ENCODE results near the gene GMDS. TPM values are rescaled to one million over a fixed set of nuclear protein-coding genes. Genes with fewer than 3 reads are reported as not detected.
A peak's percentile ranks its signal among the peaks of the same experiment; 100 is the strongest.

Gene GMDS
- total and polyA plus RNA-seq, 2 of the 4 experiments (the other 2 are of a cell fraction) = 7.3 to 21.9 TPM

GRCh38 chr6:2037237-2037926, 208.0 kb downstream of the GMDS start:
- H2BK20ac ChIP-seq (ENCODE audit: low read depth, low read length) = no peak overlapping the region
- no peak overlapping the region for H3K18ac ChIP-seq (ENCODE audit: low read depth, low read length)
- ATAC-seq (ENCODE audit: low read depth) (no peak), DNase-seq (peak; percentile 28)
- no peak overlapping the region for H3K23ac ChIP-seq (ENCODE audit: low read depth, low read length)
- ChIA-PET CTCF (interaction anchor here (2.4 kb wide), 1 partner anchor 12 kb away, joined by 5 read pairs; no protein-coding TSS in a partner anchor), POLR2A (ENCODE audit: unreplicated experiment) (no interaction called here)
- no peak overlapping the region for H3K4me2 ChIP-seq (ENCODE audit: low read depth, low read length)
- no peak overlapping the region for H3K4ac ChIP-seq (ENCODE audit: low read depth, low read length)
- H2AFZ ChIP-seq (replicated peaks; ENCODE audit: low read length, poor library complexity) = no peak overlapping the region
- no peak overlapping the region for H3K9ac ChIP-seq (ENCODE audit: low read depth, low read length)
- TF ChIP-seq SMC3 (IDR thresholded peaks at IDR 0.05; ENCODE audit: low read depth, low read length) (peak; percentile 16; the same call in 1 of the 2 replicates), RAD21 (IDR thresholded peaks at IDR 0.05; ENCODE audit: low read length) (peak; percentile 38), CTCF (conservative IDR thresholded peaks at IDR 0.05; ENCODE audit: low read depth, low read length) (peak; percentile 15; the same call in 1 of the 2 replicates), ELK1 (IDR thresholded peaks at IDR 0.05; ENCODE audit: borderline replicate concordance, low read depth, low read length) (no peak)
- no peak overlapping the region for H2AK5ac ChIP-seq (ENCODE audit: low read depth, low read length)
- no peak overlapping the region for H3K14ac ChIP-seq (replicated peaks; ENCODE audit: low read depth, low read length)
- H2BK120ac ChIP-seq (ENCODE audit: low read depth, low read length) = no peak overlapping the region
- no peaks in the 10 kb centered on the region for H3K27me3 ChIP-seq (ENCODE audit: control insufficient read depth, insufficient read depth, low read length)
- no peak overlapping the region for H3K27ac ChIP-seq (ENCODE audit: insufficient read depth, low read length)
- BruUV-seq (replicated peaks) = no TSS peak
- no peaks in the 10 kb centered on the region for H3K79me1 ChIP-seq (ENCODE audit: low read depth in 1 of 2, low read length in 2 of 2)
- no peak overlapping the region for H2AK9ac ChIP-seq (replicated peaks; ENCODE audit: low read depth, low read length, poor library complexity)
- no peak overlapping the region for H2BK5ac ChIP-seq (ENCODE audit: low read depth, low read length, poor library complexity, severe bottlenecking)
- no peak overlapping the region for H2BK15ac ChIP-seq (ENCODE audit: low read depth, low read length)
- H3K4me3 ChIP-seq (ENCODE audit: insufficient read depth, low read depth, low read length) = no peak overlapping the region
- in situ Hi-C loops (cut with MboI; ENCODE audit: low sequenced_read_pairs) (no loop called here), dilution Hi-C loops (cut with HindIII; ENCODE audit: low sequenced_read_pairs, unreplicated experiment) (no loop called here), intact Hi-C loops (cut with micrococcal nuclease) (loop anchor here (10.0 kb wide), 1 partner anchor 423 kb away; no protein-coding TSS in a partner anchor)
- no peaks in the 10 kb centered on the region for H3K9me3 ChIP-seq (ENCODE audit: control insufficient read depth, insufficient read depth, low read length)
- H4K20me1 ChIP-seq (ENCODE audit: insufficient read depth, low read length) = no peaks in the 10 kb centered on the region
- H4K91ac ChIP-seq (ENCODE audit: insufficient read depth, low read depth, low read length) = no peak overlapping the region
- no peaks in the 10 kb centered on the region; the same call in 1 of the 2 replicates for H3K9me1 ChIP-seq (ENCODE audit: insufficient read depth, low read length)
- H3K4me1 ChIP-seq (ENCODE audit: control insufficient read depth, insufficient read depth, low read length) = peaks cover 7% of the 10 kb centered on the region; the same call in 1 of the 2 replicates
- H4K8ac ChIP-seq (ENCODE audit: low read depth in 2 of 2, low read length in 2 of 2) = no peak overlapping the region
- no peak overlapping the region for H4K5ac ChIP-seq (ENCODE audit: low read depth, low read length)
- H3K36me3 ChIP-seq (ENCODE audit: control insufficient read depth, insufficient read depth, low read length) = no peaks in the 10 kb centered on the region
- WGBS, 2 experiments (ENCODE audit: extremely low coverage in 2 of 2, insufficient read length in 1 of 2) = no CpG with 5 or more reads among the region's 10 CpGs
- no peak overlapping the region for H3K56ac ChIP-seq (ENCODE audit: extremely low read depth, insufficient read depth, low read length)
